Activated B cell treated with CpG ODN at 0.5 μM for 24 hours (primary cell): Measurements from ENCODE around the gene SLC10A7. TPM values are rescaled to one million over a fixed set of nuclear protein-coding genes. Genes with fewer than 3 reads are reported as not detected.

Source experiments
- ATAC-seq: fragments of 200-7000 bp; cut with Tn5 transposase; one replicate; pipeline ENCODE4 v1.10.0; 2021; ENCODE audit warnings: low read depth, mild to moderate bottlenecking, moderate library complexity
- CTCF ChIA-PET: fragments of 350-600 bp; sonication (Branson Sonifier 250); formaldehyde crosslinking; loops from one replicate; lab custom pipeline; 2021; ENCODE audit warnings: antibody characterized with exemption; lab: Charles Lee
- POLR2A ChIA-PET: fragments of 350-600 bp; sonication (Branson Sonifier 250); formaldehyde crosslinking; loops from one replicate; lab custom pipeline; 2021; ENCODE audit warnings: antibody characterized with exemption; lab: Charles Lee
- DNase-seq: peaks from one replicate; pipeline ENCODE4 v3.0.0; 2022
- H3K27ac Mint-ChIP-seq: one replicate; pipeline ENCODE4 v1.8.0; 2020; ENCODE audit warnings: mixed read lengths
- H3K27me3 Mint-ChIP-seq: one replicate; pipeline ENCODE4 v1.8.0; 2021; ENCODE audit warnings: mixed read lengths
- H3K36me3 Mint-ChIP-seq: one replicate; pipeline ENCODE4 v1.8.0; 2021; ENCODE audit warnings: low read depth, mixed read lengths
- H3K4me1 Mint-ChIP-seq: one replicate; pipeline ENCODE4 v1.8.0; 2021; ENCODE audit warnings: mixed read lengths
- H3K4me3 Mint-ChIP-seq: one replicate; pipeline ENCODE4 v1.8.0; 2020; ENCODE audit warnings: mild to moderate bottlenecking, mixed read lengths
- H3K9me3 Mint-ChIP-seq: one replicate; pipeline ENCODE4 v1.8.0; 2020; ENCODE audit warnings: mixed read lengths
- intact Hi-C: fragments of 100-400 bp; cut with micrococcal nuclease; formaldehyde crosslinking; loops from one replicate; pipeline ENCODE4 v1.15.1; 2024
- total RNA-seq: library from RNA; stranded (reverse); gene quantifications from 2 replicates; pipeline ENCODE4 v1.2.3, GENCODE V29; 2022
- TF ChIP-seq, protein P1 (sequence below): fragments of 200-600 bp; IDR thresholded peaks from one replicate; pipeline ENCODE4 v1.8.0; 2022; ENCODE audit warnings: antibody characterized with exemption, mild to moderate bottlenecking

The SLC10A7 gene
- total RNA-seq, 1 donor from 2014 or later = 16.3 TPM

DNA sequence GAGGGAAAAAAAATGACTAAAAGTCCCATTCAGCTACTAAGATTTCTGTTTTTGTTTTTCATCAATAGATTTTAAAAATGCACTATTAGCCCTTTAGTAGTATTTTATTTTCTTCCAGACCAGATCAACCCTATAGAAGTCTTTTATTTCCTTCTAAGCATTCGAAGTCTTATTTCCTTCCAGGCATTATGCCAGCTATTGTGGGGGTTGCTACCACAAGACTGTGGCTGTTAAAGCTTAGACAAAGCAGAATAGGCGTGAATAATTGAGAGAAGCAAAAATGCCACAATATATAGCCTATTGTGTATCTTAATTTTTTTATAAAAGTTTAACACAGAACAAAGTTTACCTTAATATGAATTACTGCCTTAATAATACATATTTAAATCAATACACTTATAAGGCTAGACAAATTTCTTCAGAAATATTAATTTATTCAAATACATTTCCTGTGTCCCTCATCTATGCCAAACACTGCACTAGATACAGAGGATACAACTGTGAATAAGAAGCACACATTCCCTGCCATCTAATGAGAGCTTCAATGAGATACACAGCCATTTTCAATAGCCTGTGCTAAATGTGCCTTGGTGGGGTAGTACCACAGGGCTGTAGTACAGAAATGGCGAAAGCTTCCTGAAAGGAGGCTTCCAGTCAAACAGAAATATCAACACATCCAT is 33.1 kb downstream of the SLC10A7 start:
- Mint-ChIP-seq H3K27ac (no peak overlapping the region), H3K4me1 (peaks cover 9% of the 10 kb centered on the region), H3K9me3 (peaks cover 3% of the 10 kb centered on the region), H3K36me3 (peaks cover 31% of the 10 kb centered on the region), H3K27me3 (no peaks in the 10 kb centered on the region), H3K4me3 (no peak overlapping the region)
- TF ChIP-seq, protein P1, sequence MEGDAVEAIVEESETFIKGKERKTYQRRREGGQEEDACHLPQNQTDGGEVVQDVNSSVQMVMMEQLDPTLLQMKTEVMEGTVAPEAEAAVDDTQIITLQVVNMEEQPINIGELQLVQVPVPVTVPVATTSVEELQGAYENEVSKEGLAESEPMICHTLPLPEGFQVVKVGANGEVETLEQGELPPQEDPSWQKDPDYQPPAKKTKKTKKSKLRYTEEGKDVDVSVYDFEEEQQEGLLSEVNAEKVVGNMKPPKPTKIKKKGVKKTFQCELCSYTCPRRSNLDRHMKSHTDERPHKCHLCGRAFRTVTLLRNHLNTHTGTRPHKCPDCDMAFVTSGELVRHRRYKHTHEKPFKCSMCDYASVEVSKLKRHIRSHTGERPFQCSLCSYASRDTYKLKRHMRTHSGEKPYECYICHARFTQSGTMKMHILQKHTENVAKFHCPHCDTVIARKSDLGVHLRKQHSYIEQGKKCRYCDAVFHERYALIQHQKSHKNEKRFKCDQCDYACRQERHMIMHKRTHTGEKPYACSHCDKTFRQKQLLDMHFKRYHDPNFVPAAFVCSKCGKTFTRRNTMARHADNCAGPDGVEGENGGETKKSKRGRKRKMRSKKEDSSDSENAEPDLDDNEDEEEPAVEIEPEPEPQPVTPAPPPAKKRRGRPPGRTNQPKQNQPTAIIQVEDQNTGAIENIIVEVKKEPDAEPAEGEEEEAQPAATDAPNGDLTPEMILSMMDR = no peak
- ChIA-PET CTCF (no interaction called here), POLR2A (no interaction called here)
- intact Hi-C loops = no loop called here
- ATAC-seq (no peak), DNase-seq (no peak)

DNA sequence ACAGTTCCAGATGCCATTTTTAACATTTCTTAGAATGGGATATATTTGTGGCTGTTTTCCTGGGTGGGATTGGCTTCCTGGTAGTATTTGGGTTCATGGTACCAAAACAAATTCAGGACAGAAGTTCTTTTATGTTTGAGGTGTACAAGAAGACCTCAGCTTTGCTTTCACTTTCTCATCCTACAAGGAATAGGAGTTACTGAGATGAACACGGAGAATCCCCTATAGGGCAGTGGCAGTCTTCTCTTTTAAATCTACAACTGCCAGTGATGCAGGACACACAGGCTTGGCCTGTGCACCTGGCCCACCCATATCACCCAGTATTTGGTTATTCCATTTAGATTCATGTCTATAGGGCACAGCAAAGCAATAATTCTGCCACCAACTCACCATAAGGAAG is 35.2 kb downstream of the SLC10A7 start:
- DNase-seq (no peak), ATAC-seq (no peak)
- peak overlapping the region; percentile 16 for H3K27ac Mint-ChIP-seq
- CTCF ChIA-PET = no interaction called here
- H3K4me1 Mint-ChIP-seq = peaks cover 9% of the 10 kb centered on the region
- peaks cover 45% of the 10 kb centered on the region for H3K36me3 Mint-ChIP-seq
- intact Hi-C loops = no loop called here
- H3K9me3 Mint-ChIP-seq = peaks cover 19% of the 10 kb centered on the region
- H3K27me3 Mint-ChIP-seq = no peaks in the 10 kb centered on the region
- TF ChIP-seq, protein P1 = no peak
- POLR2A ChIA-PET = no interaction called here
- H3K4me3 Mint-ChIP-seq = no peak overlapping the region

DNA sequence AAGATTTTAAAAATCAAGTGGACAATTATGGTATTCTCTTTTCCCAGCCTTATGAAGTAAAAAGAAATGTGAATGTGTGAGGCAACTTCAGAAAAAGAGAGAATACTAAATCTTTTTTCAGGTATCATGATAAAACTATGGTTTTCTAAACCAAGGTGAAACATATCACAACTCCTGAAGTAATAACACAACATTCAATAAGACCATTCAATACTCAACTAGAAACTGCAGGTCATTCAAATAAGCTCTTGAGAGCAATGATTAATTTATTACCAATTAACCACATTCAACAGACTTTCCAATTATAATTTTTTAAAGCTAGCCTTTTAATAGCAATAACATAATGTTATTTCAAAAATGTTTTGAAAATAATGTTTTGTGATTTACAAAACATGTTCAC is 35.8 kb downstream of the SLC10A7 start:
- ATAC-seq (no peak), DNase-seq (no peak)
- ChIA-PET POLR2A (no interaction called here), CTCF (no interaction called here)
- Mint-ChIP-seq H3K27ac (no peak overlapping the region), H3K4me1 (peaks cover 9% of the 10 kb centered on the region), H3K9me3 (peaks cover 19% of the 10 kb centered on the region), H3K27me3 (no peaks in the 10 kb centered on the region), H3K4me3 (no peak overlapping the region), H3K36me3 (peaks cover 45% of the 10 kb centered on the region)
- intact Hi-C loops = no loop called here
- TF ChIP-seq, protein P1 = no peak

- Mint-ChIP-seq H3K4me3 (no peak overlapping the region), H3K36me3 (peaks cover 48% of the 10 kb centered on the region), H3K9me3 (peaks cover 24% of the 10 kb centered on the region), H3K4me1 (peaks cover 15% of the 10 kb centered on the region), H3K27me3 (no peaks in the 10 kb centered on the region), H3K27ac (no peak overlapping the region)
- ChIA-PET CTCF (no interaction called here), POLR2A (no interaction called here)
- ATAC-seq = no peak
- TF ChIP-seq, protein P1 = no peak
- DNase-seq = no peak
- intact Hi-C loops = no loop called here
Measured at GRCh38 chr4:146482788-146483187, 39.0 kb downstream of the SLC10A7 start.

DNA sequence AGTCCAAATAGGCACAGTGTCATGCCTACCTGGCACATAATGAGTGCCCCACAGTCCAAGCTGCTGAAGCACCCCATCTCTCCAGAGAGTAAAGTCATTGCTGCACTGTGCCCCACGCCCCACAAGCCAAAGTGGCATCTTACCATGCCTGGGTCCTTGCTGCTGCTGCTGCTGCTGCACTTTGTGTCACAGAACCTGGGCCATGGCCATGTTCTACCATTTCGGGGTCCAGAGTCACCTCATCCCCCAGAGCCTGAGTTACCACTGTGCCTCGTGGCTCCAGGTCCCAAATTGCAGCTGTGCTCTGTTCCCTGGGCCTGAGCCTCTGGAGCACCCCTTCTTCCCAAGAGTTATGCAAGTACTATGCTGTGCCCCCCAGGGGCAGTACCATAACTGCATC is 40.5 kb downstream of the SLC10A7 start:
- Mint-ChIP-seq H3K9me3 (peaks cover 24% of the 10 kb centered on the region), H3K27me3 (no peaks in the 10 kb centered on the region), H3K4me1 (peaks cover 7% of the 10 kb centered on the region), H3K27ac (no peak overlapping the region), H3K36me3 (peaks cover 38% of the 10 kb centered on the region), H3K4me3 (no peak overlapping the region)
- TF ChIP-seq, protein P1 = no peak
- ATAC-seq = no peak
- ChIA-PET POLR2A (no interaction called here), CTCF (no interaction called here)
- intact Hi-C loops = no loop called here
- no peak for DNase-seq
